ENCODE measurements around the gene FEM1B.
A peak's percentile ranks its signal among the peaks of the same experiment; 100 is the strongest.

FEM1B gene

GRCh38 chr15:68295014-68295805, 17.7 kb downstream of the FEM1B start:
- Histone ChIP-seq H3K4me1 (ENCODE audit: insufficient read depth, poor library complexity, severe bottlenecking) (no peaks in the 10 kb centered on the region), H3K27ac (ENCODE audit: poor library complexity, severe bottlenecking) (no peak overlapping the region), H3K4me3 (ENCODE audit: severe bottlenecking) (no peak overlapping the region), H3K9me3 (ENCODE audit: severe bottlenecking) (no peaks in the 10 kb centered on the region), H3K36me3 (ENCODE audit: low read depth) (peaks cover 72% of the 10 kb centered on the region), H3K27me3 (ENCODE audit: insufficient read depth, poor library complexity, severe bottlenecking) (no peaks in the 10 kb centered on the region)
- ATAC-seq (ENCODE audit: low read depth) = peak; percentile 47; the same call in 2 of the 3 replicates
- no peak for DNase-seq (ENCODE audit: low spot score)
- TF ChIP-seq CTCF (IDR thresholded peaks at IDR 0.05; ENCODE audit: poor library complexity, severe bottlenecking) = no peak

DNA sequence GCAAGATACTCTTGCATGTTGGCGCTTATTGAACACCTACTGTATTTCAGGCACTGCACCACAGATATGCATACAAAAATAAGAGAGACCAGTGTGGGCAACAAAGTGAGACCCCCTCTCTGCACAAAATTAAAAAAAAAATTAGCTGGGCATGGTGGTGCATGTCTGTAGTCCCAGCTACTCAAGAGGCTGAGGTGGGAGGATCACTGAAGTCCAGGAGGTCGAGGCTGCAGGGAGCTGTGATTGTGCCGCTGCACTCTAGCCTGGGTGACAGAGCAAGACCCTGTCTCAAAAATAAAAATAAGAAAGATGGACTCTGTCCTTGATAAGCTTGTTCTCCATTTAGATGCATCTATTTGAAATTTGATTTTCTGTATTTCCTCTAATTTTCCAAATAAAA, 20.8 kb downstream of the FEM1B start:
- Histone ChIP-seq H3K4me1 (ENCODE audit: insufficient read depth, poor library complexity, severe bottlenecking) (no peaks in the 10 kb centered on the region), H3K36me3 (ENCODE audit: low read depth) (peaks cover 41% of the 10 kb centered on the region), H3K27ac (ENCODE audit: poor library complexity, severe bottlenecking) (no peak overlapping the region), H3K27me3 (ENCODE audit: insufficient read depth, poor library complexity, severe bottlenecking) (no peaks in the 10 kb centered on the region), H3K4me3 (ENCODE audit: severe bottlenecking) (no peak overlapping the region), H3K9me3 (ENCODE audit: severe bottlenecking) (no peaks in the 10 kb centered on the region)
- no peak for TF ChIP-seq CTCF (IDR thresholded peaks at IDR 0.05; ENCODE audit: poor library complexity, severe bottlenecking)
- ATAC-seq (ENCODE audit: low read depth) (no peak), DNase-seq (ENCODE audit: low spot score) (no peak)

- H3K9me3 ChIP-seq (ENCODE audit: severe bottlenecking) = no peaks in the 10 kb centered on the region
- ATAC-seq (ENCODE audit: low read depth) (peak; percentile 8; the same call in 2 of the 3 replicates), DNase-seq (ENCODE audit: low spot score) (no peak)
- no peaks in the 10 kb centered on the region for H3K27me3 ChIP-seq (ENCODE audit: insufficient read depth, poor library complexity, severe bottlenecking)
- H3K36me3 ChIP-seq (ENCODE audit: low read depth) = peaks cover 35% of the 10 kb centered on the region
- no peak overlapping the region for H3K27ac ChIP-seq (ENCODE audit: poor library complexity, severe bottlenecking)
- H3K4me3 ChIP-seq (ENCODE audit: severe bottlenecking) = no peak overlapping the region
- H3K4me1 ChIP-seq (ENCODE audit: insufficient read depth, poor library complexity, severe bottlenecking) = no peaks in the 10 kb centered on the region
- no peak for TF ChIP-seq CTCF (IDR thresholded peaks at IDR 0.05; ENCODE audit: poor library complexity, severe bottlenecking)
Observed at GRCh38 chr15:68298882-68299381, 21.4 kb downstream of the FEM1B start.

- H3K4me1 ChIP-seq (ENCODE audit: insufficient read depth, poor library complexity, severe bottlenecking) = no peaks in the 10 kb centered on the region
- H3K9me3 ChIP-seq (ENCODE audit: severe bottlenecking) = no peaks in the 10 kb centered on the region
- DNase-seq (ENCODE audit: low spot score) (no peak), ATAC-seq (ENCODE audit: low read depth) (no peak)
- no peaks in the 10 kb centered on the region for H3K27me3 ChIP-seq (ENCODE audit: insufficient read depth, poor library complexity, severe bottlenecking)
- no peak overlapping the region for H3K4me3 ChIP-seq (ENCODE audit: severe bottlenecking)
- TF ChIP-seq CTCF (IDR thresholded peaks at IDR 0.05; ENCODE audit: poor library complexity, severe bottlenecking) = no peak
- no peak overlapping the region for H3K27ac ChIP-seq (ENCODE audit: poor library complexity, severe bottlenecking)
- H3K36me3 ChIP-seq (ENCODE audit: low read depth) = peaks cover 35% of the 10 kb centered on the region
Observed at GRCh38 chr15:68299436-68299835, 21.9 kb downstream of the FEM1B start.

Data from RWPE2 (cell line).